Endothelial cell of umbilical vein (primary cell): ENCODE results near the gene CFAP73.

ENCODE experiments used
- CTCF ChIP-seq, 2 donors: IDR thresholded peaks; 1 replicate in 1 of 2; 2 replicates in 1 of 2; pipeline ENCODE4 v1.5.1; 2011; ENCODE audit warnings: low read length in 2 of 2, mild to moderate bottlenecking in 2 of 2, moderate library complexity in 2 of 2, control low read depth in 1 of 2, inconsistent platforms in 1 of 2, low read depth in 1 of 2; ENCODE audit not compliant: insufficient read depth in 1 of 2; ENCODE audit errors: extremely low read depth in 1 of 2
- POLR2A ChIP-seq: IDR thresholded peaks from 2 replicates; pipeline ENCODE4 v1.6.1; 2012; ENCODE audit warnings: low read depth, mild to moderate bottlenecking, control low read depth, low read length

- peak; percentile 91 for TF ChIP-seq POLR2A
- no peak for TF ChIP-seq CTCF (IDR thresholded peaks at IDR 0.05; ENCODE audit: extremely low read depth in 1 of 2, insufficient read depth in 1 of 2, low read depth in 1 of 2, low read length in 2 of 2)
Measured at GRCh38 chr12:113185180-113186032, 35.9 kb downstream of the CFAP73 start, which contains the start of the genes DDX54 and RITA1.
